Bronchial epithelial cell (primary cell): ENCODE data around the gene PCED1A. TPM values are rescaled to one million over a fixed set of nuclear protein-coding genes. Genes with fewer than 3 reads are reported as not detected.

Experiments
- DNase-seq: peaks from one replicate; pipeline ENCODE4 v3.0.0-alpha.2; 2010; ENCODE audit warnings: low read depth
- FAIRE-seq: peaks from 2 replicates; lab custom pipeline; 2011; peaks lifted over from hg19 to GRCh38; lab: Jason Lieb, UNC
- H3K27me3 ChIP-seq: 2 replicates; pipeline ENCODE4 v1.5.1; 2011; ENCODE audit warnings: low read length; ENCODE audit not compliant: control insufficient read depth, insufficient read depth
- H3K36me3 ChIP-seq: 2 replicates; pipeline ENCODE4 v1.5.1; 2011; ENCODE audit warnings: low read length; ENCODE audit not compliant: control insufficient read depth, insufficient read depth
- H3K4me3 ChIP-seq: 2 replicates; pipeline ENCODE4 v1.5.1; 2011; ENCODE audit warnings: mild to moderate bottlenecking, low read depth, low read length, control low read depth
- CTCF ChIP-seq: IDR thresholded peaks from 2 replicates; pipeline ENCODE4 v1.5.1; 2011; ENCODE audit warnings: mild to moderate bottlenecking, moderate library complexity, low read length, control low read depth, inconsistent platforms; ENCODE audit not compliant: insufficient read depth, severe bottlenecking
- total RNA-seq: library from RNA; depleted of rRNA; stranded (reverse); fragments of >200 nt; gene quantifications from 2 replicates; pipeline ENCODE4 v1.2.1, GENCODE V29; 2014

PCED1A gene
- total RNA-seq, 1 donor from 2014 or later = 17.9 TPM

DNA sequence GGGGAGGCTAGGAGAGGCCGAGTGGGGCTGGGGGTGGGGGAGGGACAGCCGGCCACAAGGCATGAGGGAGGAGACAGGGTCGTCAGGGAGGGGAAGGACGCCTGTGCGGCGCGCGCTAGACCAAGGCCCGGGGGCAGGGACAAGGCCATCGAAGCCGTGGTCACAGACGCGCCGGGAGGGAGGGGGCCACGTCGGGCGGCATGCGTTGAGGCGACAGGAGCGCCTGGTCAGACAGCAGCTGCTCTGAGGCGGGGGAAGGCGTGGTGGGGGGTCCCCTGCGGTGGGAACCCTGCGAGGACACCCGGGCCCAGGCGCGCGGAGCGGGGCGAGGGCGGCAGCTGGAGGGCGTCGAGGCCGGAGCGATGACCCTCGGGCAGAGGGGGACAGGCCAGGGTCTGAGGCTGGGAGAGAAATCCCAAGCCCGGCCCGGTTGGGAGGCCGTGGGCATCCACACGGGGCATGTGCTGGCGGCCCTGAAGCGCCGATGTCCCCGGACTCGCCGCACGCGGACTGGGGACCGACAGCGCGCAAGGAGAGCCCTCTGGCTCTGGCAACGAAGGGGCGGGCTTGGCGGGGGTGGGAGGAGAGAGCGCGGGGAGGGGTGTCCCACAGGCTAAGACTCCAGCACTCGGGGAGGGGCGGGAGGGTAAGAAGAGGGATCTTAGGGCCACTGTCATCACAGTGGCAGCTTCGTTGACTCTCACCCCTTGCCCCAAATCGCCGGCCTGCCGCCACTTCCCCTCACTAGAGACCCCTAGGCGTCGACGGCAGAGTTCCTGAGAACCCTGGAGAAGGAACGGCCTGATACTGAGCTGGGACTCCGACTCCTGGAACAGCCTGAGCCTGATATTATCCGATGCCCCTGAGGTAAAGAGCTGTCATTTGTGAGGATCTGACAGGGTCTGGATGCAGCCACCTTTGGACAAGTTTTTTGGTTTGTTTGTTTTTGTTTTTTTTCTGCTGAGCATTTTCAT is 19.3 kb downstream of the PCED1A start:
- TF ChIP-seq CTCF = no peak
- FAIRE-seq = no peak
- no peaks in the 10 kb centered on the region for H3K36me3 ChIP-seq
- DNase-seq = no peak
- H3K27me3 ChIP-seq = peaks cover 5% of the 10 kb centered on the region
- H3K4me3 ChIP-seq = no peak overlapping the region

DNA sequence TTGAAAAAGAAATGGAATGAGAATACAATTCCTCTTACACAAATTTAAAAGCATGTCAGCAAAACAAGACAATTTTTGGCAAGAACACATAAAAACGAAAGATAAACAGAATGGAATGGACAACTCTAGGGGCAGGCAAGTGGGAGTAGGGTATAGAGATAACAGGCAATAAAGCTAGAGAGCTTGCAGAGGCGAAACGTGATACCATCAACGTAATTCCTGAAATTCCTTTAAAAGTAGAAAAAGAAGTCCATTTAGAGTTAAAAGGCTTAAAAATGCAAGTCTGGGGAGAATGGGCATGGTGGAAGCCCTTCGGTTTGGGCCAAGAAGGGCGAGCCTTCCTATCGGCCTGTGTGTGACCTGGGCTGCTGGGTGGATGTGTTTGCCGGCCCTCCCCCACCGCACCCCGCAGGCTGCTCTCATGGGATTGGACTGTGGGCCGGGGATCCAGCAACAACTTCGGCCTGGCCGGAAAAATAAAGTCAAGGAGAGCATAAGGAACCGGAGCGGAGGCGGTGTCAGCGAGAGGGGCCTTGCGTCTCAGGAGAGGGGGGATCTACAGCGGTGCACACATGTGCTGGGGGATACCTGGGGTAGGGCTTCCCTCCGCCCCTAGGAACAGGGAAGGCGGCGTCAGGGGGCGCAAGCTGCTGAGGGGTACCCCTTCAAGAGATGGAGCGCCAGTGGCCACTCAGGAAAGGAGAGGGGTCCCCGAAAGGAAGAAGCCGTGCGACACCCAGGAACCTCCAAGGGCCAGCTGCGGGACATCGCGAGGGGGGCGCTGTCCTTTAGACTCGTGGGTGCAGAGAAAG is 20.2 kb downstream of the PCED1A start:
- FAIRE-seq = no peak
- H3K27me3 ChIP-seq = peaks cover 5% of the 10 kb centered on the region
- H3K36me3 ChIP-seq = no peaks in the 10 kb centered on the region
- H3K4me3 ChIP-seq = no peak overlapping the region
- no peak for DNase-seq
- TF ChIP-seq CTCF = no peak

GRCh38 chr20:2817891-2818595 is 22.4 kb downstream of the PCED1A start:
- no peak overlapping the region for H3K4me3 ChIP-seq
- DNase-seq = no peak
- no peak for FAIRE-seq
- H3K27me3 ChIP-seq = peaks cover 5% of the 10 kb centered on the region
- TF ChIP-seq CTCF = no peak
- no peaks in the 10 kb centered on the region for H3K36me3 ChIP-seq

DNA sequence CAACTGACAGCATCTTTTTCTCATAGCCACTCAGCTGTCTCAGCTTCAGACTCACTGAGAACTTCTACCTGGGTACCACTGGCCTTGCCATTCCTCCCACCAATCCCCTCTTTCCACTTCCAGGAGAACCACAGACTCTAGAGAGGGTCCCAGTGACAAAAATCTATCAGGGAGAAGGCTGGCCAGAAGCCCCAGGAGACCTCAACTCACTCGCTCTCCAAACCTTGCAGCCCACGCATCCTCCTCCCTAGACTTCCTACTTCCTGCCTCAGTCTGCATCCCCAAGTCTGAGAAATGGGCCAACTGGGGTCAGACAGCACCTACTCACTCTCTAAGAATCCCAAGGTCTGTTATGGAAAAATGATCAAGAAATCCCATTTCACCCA is 23.1 kb downstream of the PCED1A start:
- Histone ChIP-seq H3K4me3 (no peak overlapping the region), H3K27me3 (peaks cover 4% of the 10 kb centered on the region), H3K36me3 (no peaks in the 10 kb centered on the region)
- TF ChIP-seq CTCF = no peak
- DNase-seq (no peak), FAIRE-seq (no peak)

GRCh38 chr20:2816583-2817340 is 23.7 kb downstream of the PCED1A start:
- no peak overlapping the region for H3K4me3 ChIP-seq
- DNase-seq (no peak), FAIRE-seq (no peak)
- no peaks in the 10 kb centered on the region for H3K36me3 ChIP-seq
- H3K27me3 ChIP-seq = peaks cover 1% of the 10 kb centered on the region
- no peak for TF ChIP-seq CTCF
